Endothelial cell of umbilical vein (primary cell): ENCODE measurements around the gene ZSCAN5A. TPM values are rescaled to one million over a fixed set of nuclear protein-coding genes. Genes with fewer than 3 reads are reported as not detected.

ENCODE experiments used
- BruUV-seq: library from RNA; stranded (reverse); fragments of 400-500 nt; replicated peaks from 2 replicates; lab custom pipeline; 2021; lab: Mats Ljungman, UMichigan
- CTCF ChIA-PET: fragments of 300-600, 350-600 bp; sonication (Branson Sonifier 250); formaldehyde crosslinking; loops from one replicate; lab custom pipeline; 2021; ENCODE audit warnings: antibody characterized with exemption, inconsistent platforms; lab: Charles Lee
- POLR2A ChIA-PET: fragments of 300-600, 350-600 bp; sonication (Branson Sonifier 250); formaldehyde crosslinking; loops from one replicate; lab custom pipeline; 2021; ENCODE audit warnings: antibody characterized with exemption, inconsistent platforms; lab: Charles Lee
- DNase-seq: peaks from one replicate; pipeline ENCODE4 v3.0.0-alpha.2; 2011; ENCODE audit warnings: low read depth, low spot score
- FAIRE-seq: peaks from 2 replicates; lab custom pipeline; 2011; peaks lifted over from hg19 to GRCh38; lab: Jason Lieb, UNC
- H2AFZ ChIP-seq: 2 replicates; pipeline ENCODE4 v1.6.0; 2012; ENCODE audit warnings: low read depth, low read length, control low read depth, inconsistent platforms
- H3K27ac ChIP-seq: 2 replicates; pipeline ENCODE4 v1.5.1; 2011; ENCODE audit warnings: low read depth, mild to moderate bottlenecking, control low read depth, low read length, moderate library complexity; ENCODE audit not compliant: insufficient read depth
- H3K27me3 ChIP-seq, 2 experiments: 2 replicates each; pipeline versions ENCODE4 v1.6.0 to v1.6.1; 2011; ENCODE audit warnings: low read length in 2 of 2, mixed read lengths in 1 of 2; ENCODE audit not compliant: control insufficient read depth in 2 of 2, insufficient read depth in 2 of 2
- H3K36me3 ChIP-seq, 2 experiments: 2 replicates in 1 of 2; 3 replicates in 1 of 2; pipeline ENCODE4 v1.5.1; 2011; ENCODE audit warnings: low read length in 2 of 2, mild to moderate bottlenecking in 1 of 2, moderate library complexity in 1 of 2; ENCODE audit not compliant: control insufficient read depth in 2 of 2, insufficient read depth in 2 of 2; ENCODE audit errors: extremely low read depth in 1 of 2
- H3K4me1 ChIP-seq: 3 replicates; pipeline ENCODE4 v1.5.1; 2011; ENCODE audit warnings: mild to moderate bottlenecking, low read length; ENCODE audit not compliant: control insufficient read depth, insufficient read depth; ENCODE audit errors: extremely low read depth
- H3K4me2 ChIP-seq: 2 replicates; pipeline ENCODE4 v1.6.1; 2011; ENCODE audit warnings: low read length, control low read depth, mixed read lengths; ENCODE audit not compliant: insufficient read depth
- H3K4me3 ChIP-seq, 3 experiments: fragments of 200-600 bp in 1 of 3; sonication (generic), shearing (Covaris generic) in 1 of 3; replicated peaks in 1 of 3; 2 replicates each; pipeline ENCODE4 v1.5.1; 2011 to 2016; ENCODE audit warnings: control low read depth in 3 of 3, low read length in 3 of 3, mild to moderate bottlenecking in 2 of 3, inconsistent platforms in 1 of 3, low read depth in 1 of 3, moderate library complexity in 1 of 3; ENCODE audit not compliant: insufficient read depth in 1 of 3
- H3K79me2 ChIP-seq: 2 replicates; pipeline ENCODE4 v1.6.0; 2012; ENCODE audit warnings: low read length, inconsistent platforms; ENCODE audit not compliant: control insufficient read depth, insufficient read depth
- H3K9ac ChIP-seq: replicated peaks from 2 replicates; pipeline ENCODE3; 2011; ENCODE audit warnings: low read length, control low read depth; ENCODE audit not compliant: insufficient read depth; ENCODE audit errors: extremely low read depth
- H3K9me1 ChIP-seq: replicated peaks from 3 replicates; pipeline ENCODE4 v1.6.0; 2011; ENCODE audit warnings: mild to moderate bottlenecking, low read length; ENCODE audit not compliant: control insufficient read depth, insufficient read depth; ENCODE audit errors: extremely low read depth
- H3K9me3 ChIP-seq: replicated peaks from 2 replicates; pipeline ENCODE4 v1.5.1; 2012; ENCODE audit warnings: low read length, inconsistent platforms; ENCODE audit not compliant: control insufficient read depth, insufficient read depth
- H4K20me1 ChIP-seq: replicated peaks from 2 replicates; pipeline ENCODE3; 2011; ENCODE audit warnings: mild to moderate bottlenecking, low read length; ENCODE audit not compliant: control insufficient read depth, insufficient read depth; ENCODE audit errors: extremely low read depth
- CTCF ChIP-seq, 2 donors: IDR thresholded peaks; 1 replicate in 1 of 2; 2 replicates in 1 of 2; pipeline ENCODE4 v1.5.1; 2011; ENCODE audit warnings: low read length in 2 of 2, mild to moderate bottlenecking in 2 of 2, moderate library complexity in 2 of 2, control low read depth in 1 of 2, inconsistent platforms in 1 of 2, low read depth in 1 of 2; ENCODE audit not compliant: insufficient read depth in 1 of 2; ENCODE audit errors: extremely low read depth in 1 of 2
- EZH2 ChIP-seq: IDR thresholded peaks from 2 replicates; pipeline ENCODE4 v1.6.1; 2012; ENCODE audit warnings: borderline replicate concordance, low read depth, mild to moderate bottlenecking, moderate library complexity, low read length, inconsistent platforms; ENCODE audit not compliant: severe bottlenecking
- FOS ChIP-seq: IDR thresholded peaks from 2 replicates; pipeline ENCODE4 v1.6.1; 2011; ENCODE audit warnings: mild to moderate bottlenecking, low read length, moderate library complexity, borderline replicate concordance; ENCODE audit not compliant: insufficient read depth
- GATA2 ChIP-seq: IDR thresholded peaks from 2 replicates; pipeline ENCODE4 v1.7.0; 2011; ENCODE audit warnings: low read depth, mild to moderate bottlenecking, moderate library complexity, mixed read lengths, low read length; ENCODE audit not compliant: insufficient read length, insufficient read depth
- JUN ChIP-seq: IDR thresholded peaks from 2 replicates; pipeline ENCODE4 v1.6.1; 2011; ENCODE audit warnings: borderline replicate concordance, low read depth; ENCODE audit not compliant: insufficient read length, insufficient read depth
- MAX ChIP-seq: IDR thresholded peaks from 2 replicates; pipeline ENCODE4 v1.6.1; 2011; ENCODE audit not compliant: insufficient read depth, insufficient read length
- MYC ChIP-seq: IDR thresholded peaks from one replicate; pipeline ENCODE4 v1.6.1; 2011; ENCODE audit warnings: mild to moderate bottlenecking, low read depth, low read length
- POLR2A ChIP-seq: IDR thresholded peaks from 2 replicates; pipeline ENCODE4 v1.6.1; 2012; ENCODE audit warnings: low read depth, mild to moderate bottlenecking, control low read depth, low read length
- POLR2AphosphoS5 ChIP-seq: IDR thresholded peaks from 2 replicates; pipeline ENCODE4 v1.6.1; 2012; ENCODE audit warnings: low read depth, mild to moderate bottlenecking, control low read depth, low read length, moderate library complexity; ENCODE audit not compliant: insufficient read depth
- dilution Hi-C: fragments of 300-500 bp; cut with MboI; formaldehyde crosslinking; loops from one replicate; pipeline ENCODE4 v1.15.0; 2019; ENCODE audit warnings: low sequenced_read_pairs; ENCODE audit not compliant: extremely low pct_ligation_motif_present
- intact Hi-C: fragments of 100-400 bp; cut with micrococcal nuclease; formaldehyde crosslinking; loops from one replicate; pipeline ENCODE4 v1.10.0; 2022
- polyA plus RNA-seq, 4 experiments: library from polyadenylated mRNA; depleted of rRNA in 3 of 4; stranded (reverse) in 3 of 4; unstranded in 1 of 4; fragments of >200 nt; gene quantifications; 2 replicates each; pipeline versions ENCODE4 v1.2.1 to v1.2.3, GENCODE V29; 2011 to 2012; ENCODE audit warnings: missing spikeins in 1 of 4
- total RNA-seq: library from RNA; stranded (reverse); gene quantifications from 2 replicates; pipeline ENCODE4 v1.2.3, GENCODE V29; 2021

ZSCAN5A gene
- total and polyA plus RNA-seq, 2 donors (not counting 3 experiments of a cell fraction or from before 2014, with no cell fraction given), result 5.1 to 12.2 TPM

- Histone ChIP-seq H3K9ac (no peak overlapping the region), H2AFZ (no peak overlapping the region), H3K9me3 (no peaks in the 10 kb centered on the region), H3K4me3 (no peak overlapping the region), H3K36me3 (no peaks in the 10 kb centered on the region), H3K79me2 (no peaks in the 10 kb centered on the region), H3K27me3 (no peaks in the 10 kb centered on the region), H3K4me1 (peaks cover 12% of the 10 kb centered on the region), H4K20me1 (no peaks in the 10 kb centered on the region), H3K4me2 (no peak overlapping the region), H3K27ac (no peak overlapping the region), H3K9me1 (no peaks in the 10 kb centered on the region)
- CTCF ChIA-PET, result interaction anchor here (3.5 kb wide), 1 partner anchor 59 kb away, joined by 54 read pairs; no protein-coding TSS in a partner anchor
- FAIRE-seq (no peak), DNase-seq (no peak)
- intact Hi-C loops, result no loop called here
- POLR2A ChIA-PET, result no interaction called here
- BruUV-seq, result no TSS peak
- TF ChIP-seq POLR2AphosphoS5, result no peak
- no peak for TF ChIP-seq CTCF (IDR thresholded peaks at IDR 0.05; ENCODE audit: extremely low read depth in 1 of 2, insufficient read depth in 1 of 2, low read depth in 1 of 2, low read length in 2 of 2)
- dilution Hi-C loops, result no loop called here
These were observed 2.3 kb downstream of the ZSCAN5A start for GRCh38 chr19:56312342-56312741.

GRCh38 chr19:56310462-56310861, 4.2 kb downstream of the ZSCAN5A start:
- no peaks in the 10 kb centered on the region for H3K36me3 ChIP-seq
- ChIA-PET CTCF (interaction anchor here (1.2 to 3.1 kb wide), 21 partner anchors 10 to 244 kb away, joined by 3 to 254 read pairs (median 9); partner anchors contain the start of gene EDDM13), POLR2A (no interaction called here)
- FAIRE-seq (no peak), DNase-seq (no peak)
- TF ChIP-seq JUN (no peak), MAX (no peak), GATA2 (no peak), POLR2A (no peak), FOS (no peak), EZH2 (no peak), POLR2AphosphoS5 (no peak), CTCF (IDR thresholded peaks at IDR 0.05; ENCODE audit: extremely low read depth in 1 of 2, insufficient read depth in 1 of 2, low read depth in 1 of 2, low read length in 2 of 2) (no peak), MYC (no peak)
- no peaks in the 10 kb centered on the region for H3K79me2 ChIP-seq
- no peak overlapping the region for H3K4me2 ChIP-seq
- no peaks in the 10 kb centered on the region for H3K27me3 ChIP-seq
- no peaks in the 10 kb centered on the region for H4K20me1 ChIP-seq
- no peak overlapping the region for H2AFZ ChIP-seq
- dilution Hi-C loops (no loop called here), intact Hi-C loops (no loop called here)
- peaks cover 8% of the 10 kb centered on the region for H3K4me1 ChIP-seq
- H3K9me3 ChIP-seq, result no peaks in the 10 kb centered on the region
- no peaks in the 10 kb centered on the region for H3K9me1 ChIP-seq
- no peak overlapping the region for H3K4me3 ChIP-seq
- BruUV-seq, result no TSS peak
- no peak overlapping the region for H3K9ac ChIP-seq
- no peak overlapping the region for H3K27ac ChIP-seq
